Measurements from ENCODE around the gene CTCF.

Gene CTCF

DNA sequence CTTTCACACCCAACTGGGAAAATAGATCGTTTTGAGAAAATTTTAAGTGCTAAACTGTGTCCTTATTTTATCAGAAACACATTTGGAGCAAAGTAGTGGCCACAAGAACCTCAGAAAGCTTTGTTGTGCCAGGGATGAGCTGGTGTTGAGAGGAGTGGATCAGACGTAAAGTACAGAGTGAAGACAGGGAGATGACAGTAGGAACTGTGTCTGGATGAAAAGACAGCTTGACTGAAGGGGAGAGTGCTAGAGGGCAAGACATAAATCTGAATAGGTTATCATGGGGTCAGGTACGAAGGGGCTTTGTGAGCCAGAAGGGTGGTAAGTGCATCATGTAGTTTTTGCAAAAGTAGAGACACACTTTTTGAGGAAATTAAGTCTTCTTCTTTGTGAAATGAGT is 43.3 kb downstream of the CTCF start:
- DNase-seq = no peak

DNA sequence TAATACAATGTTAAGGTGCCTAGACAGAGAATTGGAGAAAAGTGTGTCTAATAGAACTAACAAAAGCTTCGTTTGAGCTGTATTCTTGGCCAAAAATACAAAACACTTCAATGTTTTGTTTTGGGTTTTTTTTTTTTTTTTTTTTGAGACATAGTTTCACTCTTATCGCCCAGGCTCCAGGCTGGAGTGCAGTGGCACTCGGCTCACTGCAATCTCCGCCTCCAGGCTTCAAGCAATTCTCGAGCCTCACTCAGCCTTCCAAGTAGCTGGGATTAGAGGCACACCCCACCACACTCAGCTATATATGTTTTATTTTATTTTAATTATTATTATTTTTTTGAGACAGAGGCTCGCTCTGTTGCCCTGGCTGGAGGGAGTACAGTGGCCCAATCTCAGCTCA is 44.3 kb downstream of the CTCF start:
- no peak for DNase-seq

GRCh38 chr16:67608364-67608763 is 46.0 kb downstream of the CTCF start:
- DNase-seq = no peak

- DNase-seq = no peak
Observed at GRCh38 chr16:67613808-67614207, 51.5 kb downstream of the CTCF start.

DNA sequence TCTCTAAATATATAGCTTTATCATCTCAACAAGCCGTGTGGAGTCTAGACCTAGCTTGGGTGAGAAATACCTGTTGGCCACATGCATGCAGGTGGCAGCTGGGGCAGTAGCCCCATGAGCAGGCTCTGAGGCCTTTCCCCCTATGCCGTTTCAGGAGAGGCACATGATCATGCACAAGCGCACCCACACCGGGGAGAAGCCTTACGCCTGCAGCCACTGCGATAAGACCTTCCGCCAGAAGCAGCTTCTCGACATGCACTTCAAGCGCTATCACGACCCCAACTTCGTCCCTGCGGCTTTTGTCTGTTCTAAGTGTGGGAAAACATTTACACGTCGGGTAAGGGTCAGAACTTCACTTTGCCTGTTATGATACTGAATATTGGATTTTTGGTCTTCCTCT is 65.9 kb downstream of the CTCF start:
- DNase-seq = no peak

DNA sequence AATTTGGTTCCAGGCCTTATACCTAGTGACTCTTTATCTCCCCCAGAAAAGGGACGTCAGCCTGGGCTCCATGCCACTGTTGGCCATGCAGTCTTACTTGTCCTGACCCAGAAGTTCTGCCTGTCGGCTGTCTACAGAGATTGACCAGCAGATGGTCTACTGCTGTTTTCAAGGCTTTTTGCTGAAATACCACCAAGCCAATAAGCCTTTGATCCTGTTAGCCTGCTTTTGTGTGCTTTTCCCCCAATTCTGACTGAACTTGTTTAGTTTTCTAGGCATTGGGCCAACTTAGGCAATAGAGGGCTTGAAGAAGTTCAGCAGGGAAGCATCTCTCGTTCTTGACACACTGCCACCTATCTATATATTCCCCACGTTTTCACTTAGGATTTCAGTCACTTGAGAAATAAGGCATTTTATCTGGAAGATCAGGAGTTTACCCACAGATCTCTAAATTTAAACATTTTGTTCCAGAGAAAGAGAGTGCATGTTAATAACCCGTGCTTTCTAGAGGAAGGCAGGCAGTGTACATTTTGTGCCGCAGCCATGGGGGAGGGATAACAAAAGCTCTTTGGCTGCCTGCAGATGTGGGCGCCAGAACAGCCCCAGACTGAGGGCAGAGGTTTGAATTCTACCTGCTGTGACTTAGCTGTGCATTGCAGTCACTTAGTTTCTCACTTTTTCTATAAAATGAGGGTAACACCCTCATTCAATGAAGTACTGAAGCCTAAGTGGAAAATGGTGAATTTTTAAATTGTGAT is 70.3 kb downstream of the CTCF start:
- DNase-seq = no peak

GRCh38 chr16:67636713-67637112 is 74.4 kb downstream of the CTCF start:
- DNase-seq = no peak

GRCh38 chr16:67637625-67638024 is 75.3 kb downstream of the CTCF start:
- DNase-seq = no peak

DNA sequence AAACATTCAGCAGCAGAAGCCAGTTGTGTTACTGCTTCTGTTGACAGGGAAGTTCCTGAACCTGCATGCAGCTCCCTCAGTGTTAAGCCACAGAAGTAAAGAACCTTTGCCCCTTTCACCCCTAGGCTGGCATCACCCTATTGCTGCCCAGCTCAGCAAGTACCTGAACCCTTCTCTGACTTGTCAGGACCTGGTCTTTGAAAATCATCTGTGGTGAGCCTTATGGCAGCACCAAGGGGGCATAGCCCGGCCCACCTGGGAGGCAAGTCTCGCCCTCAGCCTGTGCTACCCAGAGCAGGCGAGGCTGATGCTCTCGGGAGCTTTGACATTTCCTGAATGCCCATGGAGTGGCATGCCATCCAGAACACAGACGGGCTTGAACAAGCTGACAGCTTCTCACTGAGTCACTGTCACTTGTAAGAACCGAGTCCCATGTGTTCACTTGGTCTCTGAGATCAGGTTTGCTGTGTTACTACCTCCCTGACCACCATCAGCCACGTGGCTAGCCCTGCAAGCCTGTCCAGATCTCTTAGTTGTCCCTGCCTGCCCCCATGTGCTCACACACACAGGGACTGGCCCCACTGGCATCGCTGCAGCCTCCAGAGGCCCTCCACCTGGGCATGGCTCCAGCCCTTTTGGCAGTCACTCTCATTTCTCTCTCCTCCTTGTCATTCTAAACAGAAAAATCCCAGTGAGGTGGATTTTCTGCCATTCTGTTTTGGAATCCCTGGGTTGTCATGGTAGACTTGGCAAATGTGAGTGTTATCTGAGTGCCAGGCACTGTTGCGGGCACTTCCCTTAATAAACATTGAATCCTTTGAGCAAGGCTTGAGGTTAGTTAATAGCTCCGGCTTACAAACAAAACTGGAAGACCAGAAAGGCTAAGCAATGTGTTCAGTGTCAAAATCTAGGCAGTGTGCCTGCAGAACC is 79.7 kb downstream of the CTCF start:
- peak; percentile 55 for DNase-seq

DNA sequence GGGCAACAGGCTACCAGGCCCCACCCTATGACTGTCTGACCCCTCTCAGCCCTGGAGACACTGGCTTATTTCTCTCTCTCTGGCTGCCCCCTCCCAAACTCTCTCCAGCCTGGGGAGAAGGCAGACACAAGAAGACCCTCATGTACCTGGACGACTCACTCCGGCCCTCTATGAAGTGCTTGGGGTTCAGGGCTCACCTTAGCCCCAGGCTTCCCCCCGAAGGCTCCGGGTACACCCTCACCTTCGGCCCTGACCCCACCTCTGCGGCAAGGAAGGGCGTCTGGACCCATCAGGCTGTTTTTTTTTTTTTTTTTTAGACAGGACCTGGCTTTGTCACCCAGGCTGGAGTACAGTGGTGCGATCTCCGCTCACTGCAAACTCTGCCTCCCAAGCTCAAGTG is 81.7 kb downstream of the CTCF start:
- no peak for DNase-seq

GRCh38 chr16:67645397-67646121 is 83.2 kb downstream of the CTCF start:
- DNase-seq = no peak

GRCh38 chr16:67647111-67647651 is 84.9 kb downstream of the CTCF start:
- no peak for DNase-seq

DNA sequence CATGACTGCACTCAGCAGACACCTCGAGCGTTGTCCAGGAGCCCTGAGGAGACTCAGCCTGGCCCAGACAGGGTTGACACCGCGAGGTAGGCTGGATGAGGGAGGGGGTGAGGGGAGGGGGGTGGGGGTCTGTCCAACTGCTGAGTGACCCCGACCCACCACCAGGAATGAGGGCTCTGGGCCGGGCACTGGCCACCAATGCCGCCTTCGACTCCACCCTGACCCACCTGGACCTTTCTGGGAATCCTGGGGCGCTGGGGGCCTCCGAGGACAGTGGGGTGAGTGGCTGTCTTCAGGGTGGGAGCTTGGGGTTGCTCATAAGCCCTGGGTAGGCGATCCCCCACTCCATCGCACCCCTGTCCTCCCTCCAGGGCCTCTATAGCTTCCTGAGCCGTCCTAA is 85.4 kb downstream of the CTCF start:
- DNase-seq = no peak

DNA sequence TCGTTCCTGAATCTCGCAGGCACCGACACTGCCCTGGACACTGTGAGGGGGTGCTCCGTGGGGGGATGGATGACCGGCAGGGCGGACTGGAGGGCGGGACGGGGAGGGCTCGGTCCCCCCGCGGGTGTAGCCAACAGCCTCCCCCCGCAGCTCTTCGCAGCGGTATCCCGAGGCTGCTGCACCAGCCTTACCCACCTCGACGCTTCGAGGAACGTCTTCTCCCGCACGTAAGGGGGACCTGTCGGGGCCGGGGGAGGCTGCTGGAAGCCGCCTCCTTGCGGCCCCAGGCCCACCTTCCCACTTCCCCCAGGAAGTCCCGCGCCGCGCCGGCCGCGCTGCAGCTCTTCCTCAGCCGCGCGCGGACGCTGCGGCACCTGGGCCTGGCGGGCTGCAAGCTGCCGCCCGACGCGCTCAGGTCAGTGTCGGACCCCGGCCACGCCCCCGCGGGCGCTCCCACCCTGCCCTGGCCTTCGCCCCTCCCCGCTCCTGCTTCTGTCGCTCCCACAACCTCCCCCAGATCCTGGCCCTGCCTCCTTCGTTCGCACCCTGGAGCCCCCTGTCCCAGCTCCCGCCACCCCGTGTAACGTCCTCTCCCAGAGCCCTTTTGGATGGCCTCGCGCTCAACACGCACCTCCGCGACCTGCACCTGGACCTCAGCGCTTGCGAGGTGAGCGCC is 85.9 kb downstream of the CTCF start:
- DNase-seq = peak; percentile 13

DNA sequence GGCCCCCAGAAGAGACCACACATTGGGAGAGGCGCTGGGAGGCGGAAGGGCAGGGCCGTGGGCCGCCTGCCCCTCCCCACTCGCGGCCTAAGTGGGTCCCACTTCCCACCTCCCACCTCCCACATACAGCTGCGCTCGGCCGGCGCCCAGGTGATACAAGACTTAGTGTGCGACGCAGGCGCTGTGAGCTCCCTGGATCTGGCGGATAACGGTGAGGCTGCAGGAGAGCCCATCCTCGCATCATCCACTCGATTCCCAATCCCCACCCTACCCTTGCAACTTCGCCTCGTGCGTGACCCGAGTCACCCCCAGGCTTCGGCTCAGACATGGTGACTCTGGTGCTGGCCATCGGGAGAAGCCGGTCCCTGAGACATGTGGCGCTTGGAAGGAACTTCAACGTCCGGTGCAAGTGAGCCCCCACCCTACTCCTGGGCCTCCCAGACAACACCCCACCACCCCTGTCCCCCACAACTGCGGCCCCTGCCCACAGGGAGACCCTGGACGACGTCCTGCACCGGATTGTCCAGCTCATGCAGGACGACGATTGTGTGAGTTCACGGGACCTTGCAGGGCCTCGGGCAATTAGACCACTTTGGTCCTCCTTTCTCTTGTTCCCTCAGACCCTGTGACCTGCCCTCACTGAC is 86.6 kb downstream of the CTCF start:
- no peak for DNase-seq

DNA sequence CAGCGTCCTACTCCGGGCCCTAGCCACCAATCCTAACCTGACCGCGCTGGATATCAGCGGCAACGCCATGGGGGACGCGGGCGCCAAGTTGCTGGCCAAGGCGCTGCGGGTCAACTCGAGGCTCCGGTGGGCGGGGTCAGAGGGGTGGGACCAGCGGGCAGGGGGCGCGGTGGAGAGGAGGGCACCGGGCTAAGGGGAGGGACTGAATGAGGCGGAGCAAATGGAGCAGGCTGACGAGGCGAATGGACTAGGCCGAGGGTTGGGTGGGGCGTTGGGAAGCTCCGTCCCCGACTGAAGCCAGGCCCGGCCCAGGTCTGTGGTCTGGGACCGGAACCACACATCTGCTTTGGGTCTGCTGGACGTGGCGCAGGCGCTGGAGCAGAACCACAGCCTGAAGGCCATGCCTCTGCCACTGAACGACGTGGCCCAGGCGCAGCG is 87.2 kb downstream of the CTCF start:
- DNase-seq = peak; percentile 27

DNA sequence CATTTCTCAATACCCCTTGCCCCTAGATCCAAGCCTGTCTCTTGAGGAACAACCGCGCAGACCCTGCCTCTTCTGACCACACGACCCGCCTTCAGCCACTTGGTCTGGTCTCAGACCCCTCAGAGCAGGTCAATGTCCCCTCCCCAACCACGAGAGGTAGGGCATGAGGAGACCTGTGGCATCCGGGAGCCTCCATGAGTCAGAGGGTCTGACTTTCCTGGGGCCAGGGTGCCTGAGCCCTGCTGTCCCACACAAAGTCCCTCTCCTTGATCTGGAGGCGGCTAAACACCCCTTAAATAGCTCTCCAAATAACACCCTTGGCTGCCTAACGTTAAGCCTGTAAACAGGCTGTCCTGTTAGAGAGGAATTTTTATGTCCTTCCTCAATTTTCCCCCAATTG is 87.7 kb downstream of the CTCF start:
- DNase-seq = no peak

DNA sequence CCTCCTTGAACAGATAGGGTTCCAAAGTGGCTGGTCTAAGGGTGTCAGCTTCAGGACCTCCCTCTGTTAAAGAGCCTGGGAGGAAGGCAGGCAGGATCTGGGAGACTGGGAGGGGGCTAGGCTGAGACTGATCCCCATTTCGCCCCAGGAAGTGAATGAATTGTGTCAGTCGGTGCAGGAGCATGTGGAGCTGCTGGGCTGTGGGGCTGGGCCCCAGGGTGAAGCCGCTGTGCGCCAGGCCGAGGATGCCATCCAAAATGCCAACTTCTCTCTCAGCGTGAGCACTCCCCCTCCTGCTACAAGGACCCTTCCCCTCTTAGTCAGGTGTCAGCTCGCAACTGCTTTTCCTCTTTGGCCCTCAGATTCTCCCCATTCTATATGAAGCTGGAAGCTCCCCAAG is 88.7 kb downstream of the CTCF start:
- DNase-seq = no peak

DNA sequence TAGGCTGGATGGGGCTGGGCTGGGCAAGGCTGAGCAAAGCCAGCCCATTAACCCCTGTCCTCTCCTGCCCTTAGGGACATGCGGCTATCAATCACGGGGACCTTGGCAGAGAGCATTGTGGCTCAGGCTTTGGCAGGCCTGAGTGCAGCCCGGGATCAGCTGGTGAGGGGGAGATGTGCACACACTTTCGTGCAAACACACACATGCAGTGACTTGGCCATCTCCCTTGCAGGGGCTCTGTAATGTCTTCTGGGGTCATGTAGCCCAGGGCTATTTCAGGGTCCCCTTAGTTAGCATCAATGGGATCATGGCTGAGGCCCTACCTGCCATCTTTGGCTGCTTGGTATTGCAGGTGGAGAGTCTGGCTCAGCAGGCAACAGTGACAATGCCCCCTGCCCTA is 89.5 kb downstream of the CTCF start:
- peak; percentile 23 for DNase-seq

DNA sequence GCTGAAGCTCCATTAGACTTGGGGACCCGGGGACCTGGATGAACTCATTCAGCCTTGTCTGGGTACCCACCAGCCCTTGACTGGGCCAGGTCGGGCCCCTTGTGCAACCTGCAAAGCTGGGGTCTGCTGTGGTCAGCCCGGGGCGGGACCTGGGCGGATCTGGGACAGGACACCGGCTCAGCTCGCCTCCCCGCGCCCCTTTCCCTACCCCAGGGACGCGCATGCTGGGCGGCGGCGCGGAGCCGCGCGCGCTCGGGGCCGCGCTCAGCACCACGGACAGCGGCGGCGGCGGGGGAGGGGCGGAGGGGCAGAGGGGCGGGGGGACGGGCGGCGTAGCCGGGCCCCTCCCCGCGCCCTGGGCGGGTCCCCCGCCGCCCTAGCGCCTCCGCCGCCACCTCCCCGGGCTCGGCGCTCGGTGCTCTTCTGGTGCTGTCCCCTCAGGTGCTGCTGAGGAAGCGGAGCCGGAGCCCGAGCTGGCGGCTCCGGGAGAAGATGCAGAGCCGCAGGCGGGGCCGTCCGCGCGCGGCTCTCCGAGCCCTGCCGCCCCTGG is 90.3 kb downstream of the CTCF start:
- DNase-seq = peak; percentile 23

DNA sequence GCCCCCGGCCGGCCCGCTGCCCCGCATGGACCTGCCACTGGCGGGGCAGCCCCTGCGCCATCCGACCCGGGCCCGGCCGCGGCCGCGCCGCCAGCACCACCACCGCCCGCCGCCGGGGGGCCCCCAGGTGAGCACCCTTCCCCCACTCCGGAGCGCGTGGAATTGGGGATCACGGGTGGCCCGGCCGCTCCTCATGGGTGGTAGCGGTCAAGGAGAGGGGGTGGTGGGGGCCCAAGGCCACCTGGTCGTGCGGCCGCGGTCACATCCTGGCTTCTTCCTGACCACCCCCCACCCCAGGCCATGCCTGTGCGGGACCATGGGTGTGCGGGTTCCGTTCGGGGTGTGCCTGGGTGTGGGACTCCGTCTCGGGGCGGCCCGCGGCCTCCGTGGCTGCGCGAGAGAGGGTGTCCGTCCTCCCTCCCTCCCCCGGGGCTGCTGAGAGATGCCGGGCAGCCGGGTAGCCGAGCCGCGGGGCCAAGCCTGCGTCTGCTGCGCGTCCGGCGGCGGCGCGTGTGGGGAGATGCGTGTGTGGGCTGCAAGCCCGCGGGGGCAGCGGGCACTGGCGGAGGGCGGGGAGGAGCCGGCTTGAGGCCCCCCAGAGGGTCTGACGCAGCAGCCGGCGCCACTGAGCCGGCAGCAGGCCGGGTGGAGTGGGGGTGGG is 90.9 kb downstream of the CTCF start:
- DNase-seq = peak; percentile 29
